Epithelial cell of proximal tubule (primary cell): Measurements from ENCODE around the gene BRSK1. TPM values are rescaled to one million over a fixed set of nuclear protein-coding genes. Genes with fewer than 3 reads are reported as not detected.

Source experiments
- DNase-seq: peaks from one replicate; pipeline ENCODE4 v3.0.0-alpha.2; 2011; ENCODE audit warnings: low read depth
- H3K4me3 ChIP-seq: 2 replicates; pipeline ENCODE4 v1.5.1; 2011; ENCODE audit warnings: low read depth, mild to moderate bottlenecking, low read length
- CTCF ChIP-seq: conservative IDR thresholded peaks from 2 replicates; pipeline ENCODE4 v1.5.1; 2012; ENCODE audit warnings: low read depth, mild to moderate bottlenecking, low read length
- total RNA-seq: library from RNA; depleted of rRNA; stranded (reverse); fragments of >200 nt; gene quantifications from 2 replicates; pipeline ENCODE4 v1.2.3, GENCODE V29; 2015

Gene BRSK1
- total RNA-seq, 1 donor from 2014 or later: 16.1 TPM

DNA sequence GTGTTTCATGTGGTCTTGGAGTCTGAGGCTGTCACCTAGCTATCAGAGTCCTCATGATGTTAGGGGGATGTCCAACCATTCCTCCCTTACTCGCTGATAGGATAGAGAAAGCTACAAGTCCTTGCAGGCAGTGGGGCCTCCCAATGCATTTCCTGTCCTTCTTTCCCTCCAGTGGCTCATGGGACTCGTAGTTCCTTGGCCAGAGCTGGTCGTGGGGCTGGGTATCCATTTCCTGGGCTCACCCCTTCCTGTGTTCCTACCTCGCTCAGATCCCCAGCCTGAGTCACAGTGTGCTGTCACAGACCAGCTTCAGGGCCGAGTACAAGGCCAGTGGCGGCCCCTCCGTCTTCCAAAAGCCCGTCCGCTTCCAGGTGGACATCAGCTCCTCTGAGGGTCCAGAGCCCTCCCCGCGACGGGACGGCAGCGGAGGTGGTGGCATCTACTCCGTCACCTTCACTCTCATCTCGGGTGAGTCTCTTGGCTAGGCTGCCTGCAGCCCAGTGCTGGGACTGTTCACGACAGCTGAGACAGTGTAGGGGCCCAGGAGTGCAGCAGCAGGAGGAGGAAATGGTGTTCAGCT lies 22.3 kb downstream of the BRSK1 start:
- no peak for TF ChIP-seq CTCF
- no peak overlapping the region for H3K4me3 ChIP-seq
- DNase-seq: no peak

DNA sequence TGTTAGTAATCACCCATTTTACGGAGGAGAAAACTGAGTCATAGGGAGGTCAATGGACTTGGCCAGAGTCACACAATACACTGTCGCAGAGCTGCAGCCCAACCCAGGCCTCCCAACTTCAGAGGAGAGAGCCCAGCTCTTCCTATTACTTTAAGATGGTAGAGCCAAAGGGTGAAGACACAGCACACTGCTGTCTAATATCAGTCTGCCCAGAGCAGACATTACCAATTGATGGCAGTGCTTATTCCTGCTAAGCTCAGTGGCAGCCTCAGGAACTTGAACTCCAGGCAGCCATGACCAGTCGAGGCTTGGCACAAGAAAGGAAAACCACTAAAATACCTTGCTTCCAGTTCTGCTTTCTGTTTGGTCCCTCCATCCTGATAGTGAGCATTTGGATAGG lies 22.9 kb downstream of the BRSK1 start:
- H3K4me3 ChIP-seq: no peak overlapping the region
- DNase-seq: no peak
- TF ChIP-seq CTCF: no peak

GRCh38 chr19:55308281-55308680 lies 24.5 kb downstream of the BRSK1 start:
- no peak overlapping the region for H3K4me3 ChIP-seq
- TF ChIP-seq CTCF: no peak
- DNase-seq: no peak

DNA sequence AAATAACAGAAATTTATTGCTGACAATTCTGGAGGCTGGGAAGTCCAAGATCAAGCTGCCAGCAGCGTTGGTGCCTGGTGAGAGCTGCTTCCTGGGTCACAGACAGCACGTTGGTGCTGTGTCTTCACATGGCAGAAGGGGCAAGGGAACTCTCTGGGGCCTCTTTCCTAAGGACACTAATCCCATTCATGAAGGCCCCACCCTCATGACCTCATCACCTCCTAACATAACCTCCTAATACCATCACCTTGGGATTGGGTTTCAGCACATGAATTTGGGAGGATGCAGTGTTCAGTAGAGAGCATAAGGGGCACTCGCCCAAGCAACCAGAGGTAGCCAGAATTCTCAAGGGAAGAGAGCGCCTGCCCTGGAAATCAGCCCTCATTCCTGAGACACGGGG lies 25.7 kb downstream of the BRSK1 start:
- H3K4me3 ChIP-seq: no peak overlapping the region
- no peak for TF ChIP-seq CTCF
- DNase-seq: no peak

GRCh38 chr19:55310498-55310897 lies 26.7 kb downstream of the BRSK1 start:
- no peak for DNase-seq
- no peak overlapping the region for H3K4me3 ChIP-seq
- no peak for TF ChIP-seq CTCF

GRCh38 chr19:55311397-55311796 lies 27.6 kb downstream of the BRSK1 start:
- DNase-seq: no peak

More at GRCh38 chr19:55311397-55311796, 27.6 kb downstream of the BRSK1 start:
- TF ChIP-seq CTCF: no peak
- no peak overlapping the region for H3K4me3 ChIP-seq
